ENCODE results near the gene BORCS5. TPM values are rescaled to one million over a fixed set of nuclear protein-coding genes. Genes with fewer than 3 reads are reported as not detected.

BORCS5 gene
- total and polyA plus RNA-seq, 2 donors (not counting 1 experiment from before 2014, with no cell fraction given): 11.9 to 46.2 TPM

DNA sequence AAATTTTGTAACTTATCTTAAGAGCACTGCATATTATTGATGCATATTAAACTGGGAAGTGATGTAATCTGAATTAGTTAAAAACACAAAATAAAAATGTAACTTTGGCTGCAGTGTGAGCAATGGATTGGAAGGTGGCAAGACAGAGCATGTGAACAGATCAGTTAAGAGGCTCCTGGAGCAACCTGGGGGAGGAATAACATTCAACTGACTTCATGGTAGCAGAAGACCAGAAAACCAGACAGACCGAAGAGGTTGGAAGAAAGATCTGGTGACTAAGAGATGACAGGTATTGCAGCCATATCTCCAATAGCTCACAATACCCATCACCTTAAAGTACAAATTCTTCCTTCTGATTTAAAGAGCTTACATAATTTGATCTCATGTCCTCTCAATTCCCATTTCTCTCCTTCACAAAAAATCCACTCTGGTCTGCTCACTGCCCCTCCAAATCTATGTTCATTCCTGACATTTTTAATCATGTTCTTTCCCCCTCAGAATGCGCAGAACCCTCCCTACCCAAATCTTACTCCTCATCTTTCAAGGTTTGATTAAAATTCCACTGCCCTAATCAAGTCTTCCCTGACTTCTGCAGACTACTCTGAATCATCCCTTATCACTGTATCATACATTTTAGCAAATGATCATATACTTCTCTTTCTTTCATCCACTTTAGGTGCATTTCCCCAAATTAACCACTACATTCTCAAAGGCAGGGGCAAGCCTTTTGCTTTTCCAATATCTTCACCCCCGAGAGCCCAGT is 154.3 kb downstream of the BORCS5 start:
- 100% methylated on average over 1 of the region's 3 CpGs for WGBS (ENCODE audit: insufficient coverage)
- Histone ChIP-seq H3K9me3 (ENCODE audit: control extremely low read depth in 1 of 3, control insufficient read depth in 2 of 3, insufficient read depth in 1 of 3, low read length in 2 of 3) (no peaks in the 10 kb centered on the region), H3K9ac (ENCODE audit: low read length) (no peak overlapping the region), H3K4me3 (ENCODE audit: control extremely low read depth in 1 of 5, extremely low read depth in 1 of 5, insufficient read depth in 1 of 5, low read depth in 2 of 5, low read length in 4 of 5) (no peak overlapping the region), H4K20me1 (ENCODE audit: control insufficient read depth, insufficient read depth, low read length, poor library complexity, severe bottlenecking) (no peaks in the 10 kb centered on the region), H3K4me2 (replicated peaks; ENCODE audit: low read depth, low read length, poor library complexity, severe bottlenecking) (no peak overlapping the region), H2AFZ (ENCODE audit: insufficient read depth, low read depth, low read length, poor library complexity, severe bottlenecking) (no peak overlapping the region), H3K4me1 (ENCODE audit: control insufficient read depth in 2 of 2, insufficient read depth in 2 of 2, low read length in 2 of 2) (peaks cover 0 to under 1% of the 10 kb centered on the region in 2 donors), H3K27ac (ENCODE audit: low read length in 2 of 2) (no peak overlapping the region), H3K27me3 (replicated peaks in 1 of 4; ENCODE audit: control extremely low read depth in 1 of 4, control insufficient read depth in 3 of 4, insufficient read depth in 4 of 4, low read length in 3 of 4) (no peaks in the 10 kb centered on the region), H3K36me3 (replicated peaks in 1 of 2; ENCODE audit: control extremely low read depth in 1 of 2, control insufficient read depth in 1 of 2, extremely low read depth in 1 of 2, insufficient read depth in 2 of 2, low read length in 1 of 2) (no peaks in the 10 kb centered on the region), H3K79me2 (ENCODE audit: control insufficient read depth, insufficient read depth, low read length) (no peaks in the 10 kb centered on the region)
- Mint-ChIP-seq H3K4me3 (no peak overlapping the region), H3K9me3 (ENCODE audit: insufficient read depth) (no peaks in the 10 kb centered on the region), H3K27ac (no peak overlapping the region), H3K27me3 (peaks cover 5% of the 10 kb centered on the region), H3K4me1 (peaks cover under 1% of the 10 kb centered on the region)
- ChIA-PET CTCF (no interaction called here), POLR2A (no interaction called here)
- TF ChIP-seq, protein P1, sequence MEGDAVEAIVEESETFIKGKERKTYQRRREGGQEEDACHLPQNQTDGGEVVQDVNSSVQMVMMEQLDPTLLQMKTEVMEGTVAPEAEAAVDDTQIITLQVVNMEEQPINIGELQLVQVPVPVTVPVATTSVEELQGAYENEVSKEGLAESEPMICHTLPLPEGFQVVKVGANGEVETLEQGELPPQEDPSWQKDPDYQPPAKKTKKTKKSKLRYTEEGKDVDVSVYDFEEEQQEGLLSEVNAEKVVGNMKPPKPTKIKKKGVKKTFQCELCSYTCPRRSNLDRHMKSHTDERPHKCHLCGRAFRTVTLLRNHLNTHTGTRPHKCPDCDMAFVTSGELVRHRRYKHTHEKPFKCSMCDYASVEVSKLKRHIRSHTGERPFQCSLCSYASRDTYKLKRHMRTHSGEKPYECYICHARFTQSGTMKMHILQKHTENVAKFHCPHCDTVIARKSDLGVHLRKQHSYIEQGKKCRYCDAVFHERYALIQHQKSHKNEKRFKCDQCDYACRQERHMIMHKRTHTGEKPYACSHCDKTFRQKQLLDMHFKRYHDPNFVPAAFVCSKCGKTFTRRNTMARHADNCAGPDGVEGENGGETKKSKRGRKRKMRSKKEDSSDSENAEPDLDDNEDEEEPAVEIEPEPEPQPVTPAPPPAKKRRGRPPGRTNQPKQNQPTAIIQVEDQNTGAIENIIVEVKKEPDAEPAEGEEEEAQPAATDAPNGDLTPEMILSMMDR (IDR thresholded peaks at IDR 0.05): no peak
- no peak for TF ChIP-seq EZH2 (IDR thresholded peaks at IDR 0.05; ENCODE audit: borderline replicate concordance, insufficient read depth, low read depth, low read length, poor library complexity, severe bottlenecking)
- intact Hi-C loops (cut with micrococcal nuclease): no loop called here
- DNase-seq (no peak), ATAC-seq (ENCODE audit: low read depth) (no peak)

DNA sequence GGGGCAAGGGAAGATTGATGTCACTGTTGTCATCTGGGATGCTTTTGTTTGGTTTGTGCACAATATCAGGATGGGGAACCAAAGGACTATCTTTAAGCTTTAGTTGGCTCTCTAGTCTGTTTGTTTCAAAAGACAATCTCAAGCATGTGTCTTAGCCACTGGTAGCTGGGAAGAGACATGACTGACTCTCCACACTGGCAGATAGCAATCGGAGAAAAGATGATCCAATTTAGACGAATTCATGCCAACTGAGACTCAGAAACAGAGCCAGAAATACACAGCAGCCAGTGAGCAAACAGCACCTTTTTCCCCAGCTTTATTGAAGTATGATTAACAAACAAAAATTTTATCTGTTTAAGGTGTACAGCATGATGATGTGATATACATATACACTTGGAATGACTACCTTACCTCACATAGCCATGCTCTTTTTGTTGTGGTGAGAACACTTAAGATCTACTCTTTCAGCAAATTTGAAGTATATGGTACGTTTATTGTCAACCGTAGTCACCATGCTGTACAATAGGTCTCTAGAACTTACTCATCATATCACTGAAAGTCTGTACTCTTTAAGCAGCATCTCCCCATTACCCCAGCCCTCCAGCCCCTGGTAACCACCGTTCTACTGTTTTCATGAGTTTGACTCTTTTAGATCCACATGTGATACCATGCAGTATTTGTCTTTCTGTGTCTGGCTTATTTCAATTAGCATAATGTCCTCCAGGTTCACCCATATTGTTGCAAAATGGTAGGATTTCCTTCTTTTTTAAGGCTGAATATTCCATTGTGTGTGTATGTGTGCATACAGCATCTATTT is 155.2 kb downstream of the BORCS5 start:
- Mint-ChIP-seq H3K4me1 (no peaks in the 10 kb centered on the region), H3K4me3 (no peak overlapping the region), H3K27ac (no peak overlapping the region), H3K27me3 (peaks cover 5% of the 10 kb centered on the region), H3K9me3 (ENCODE audit: insufficient read depth) (no peaks in the 10 kb centered on the region)
- Histone ChIP-seq H3K36me3 (replicated peaks in 1 of 2; ENCODE audit: control extremely low read depth in 1 of 2, control insufficient read depth in 1 of 2, extremely low read depth in 1 of 2, insufficient read depth in 2 of 2, low read length in 1 of 2) (no peaks in the 10 kb centered on the region), H3K4me2 (replicated peaks; ENCODE audit: low read depth, low read length, poor library complexity, severe bottlenecking) (no peak overlapping the region), H3K27ac (ENCODE audit: low read length in 2 of 2) (no peak overlapping the region), H3K9ac (ENCODE audit: low read length) (no peak overlapping the region), H3K79me2 (ENCODE audit: control insufficient read depth, insufficient read depth, low read length) (no peaks in the 10 kb centered on the region), H3K9me3 (ENCODE audit: control extremely low read depth in 1 of 3, control insufficient read depth in 2 of 3, insufficient read depth in 1 of 3, low read length in 2 of 3) (no peaks in the 10 kb centered on the region), H3K27me3 (replicated peaks in 1 of 4; ENCODE audit: control extremely low read depth in 1 of 4, control insufficient read depth in 3 of 4, insufficient read depth in 4 of 4, low read length in 3 of 4) (no peaks in the 10 kb centered on the region), H3K4me1 (ENCODE audit: control insufficient read depth in 2 of 2, insufficient read depth in 2 of 2, low read length in 2 of 2) (no peaks in the 10 kb centered on the region), H2AFZ (ENCODE audit: insufficient read depth, low read depth, low read length, poor library complexity, severe bottlenecking) (no peak overlapping the region), H4K20me1 (ENCODE audit: control insufficient read depth, insufficient read depth, low read length, poor library complexity, severe bottlenecking) (no peaks in the 10 kb centered on the region), H3K4me3 (ENCODE audit: control extremely low read depth in 1 of 5, extremely low read depth in 1 of 5, insufficient read depth in 1 of 5, low read depth in 2 of 5, low read length in 4 of 5) (no peak overlapping the region)
- POLR2A ChIA-PET: no interaction called here
- 91% methylated on average over 4 of the region's 5 CpGs for WGBS (ENCODE audit: insufficient coverage)
- intact Hi-C loops (cut with micrococcal nuclease): no loop called here
- TF ChIP-seq, protein P1 (IDR thresholded peaks at IDR 0.05): no peak
- no peak for TF ChIP-seq EZH2 (IDR thresholded peaks at IDR 0.05; ENCODE audit: borderline replicate concordance, insufficient read depth, low read depth, low read length, poor library complexity, severe bottlenecking)
- ATAC-seq (ENCODE audit: low read depth) (no peak), DNase-seq (no peak)
- CTCF ChIA-PET: no interaction called here
